ENCODE data around the gene MGAT5.

The MGAT5 gene

DNA sequence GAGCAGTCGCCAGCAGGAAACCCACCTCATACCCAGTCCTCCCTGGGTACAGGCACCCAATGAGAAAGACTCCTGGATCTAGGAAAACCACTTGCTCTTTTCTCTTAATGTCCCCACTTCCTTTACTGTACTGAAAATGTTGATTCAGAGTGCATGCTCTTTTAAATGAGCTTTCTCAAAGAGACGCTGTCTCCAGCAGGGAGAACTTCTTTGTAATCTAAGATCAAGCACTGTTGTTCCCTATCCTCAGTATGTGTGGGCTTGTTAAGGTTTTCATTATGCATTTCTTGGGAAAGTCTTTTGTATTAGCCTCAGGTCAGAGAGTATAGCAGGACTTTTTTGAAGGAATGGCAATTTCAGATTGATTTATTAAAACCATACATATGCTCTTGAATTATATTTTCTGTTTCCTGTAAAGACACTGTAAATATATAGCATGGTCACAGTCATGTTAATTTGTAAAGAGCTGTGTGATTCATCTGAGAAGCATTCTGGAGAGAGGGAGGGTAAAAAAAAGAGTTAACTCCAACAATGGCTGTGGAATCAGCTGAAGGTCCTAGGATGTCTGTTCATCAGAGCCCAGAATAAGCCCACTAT lies 178.1 kb downstream of the MGAT5 start:
- no peak for DNase-seq

DNA sequence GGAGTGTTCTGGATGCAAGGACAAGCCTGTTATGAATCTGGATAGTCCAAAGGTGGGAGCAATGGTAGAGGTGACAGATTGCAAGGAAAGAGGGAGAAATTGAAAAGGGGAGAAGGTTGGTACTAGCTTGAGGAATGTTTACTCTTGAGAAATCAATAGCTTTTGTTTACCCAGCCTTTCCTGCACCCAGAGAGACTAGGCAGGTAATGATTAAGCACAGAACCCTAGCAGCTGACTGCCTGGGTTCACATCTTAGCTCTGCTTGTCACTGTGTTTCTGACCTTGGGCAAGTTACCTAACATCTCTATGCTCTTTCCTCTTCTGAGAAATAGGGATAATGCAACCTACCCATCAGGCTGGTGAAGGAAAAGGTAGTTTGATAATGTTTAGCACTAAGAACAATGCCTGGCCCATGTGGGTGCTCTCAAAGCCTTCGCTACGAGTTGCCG lies 178.6 kb downstream of the MGAT5 start:
- no peak for DNase-seq

DNA sequence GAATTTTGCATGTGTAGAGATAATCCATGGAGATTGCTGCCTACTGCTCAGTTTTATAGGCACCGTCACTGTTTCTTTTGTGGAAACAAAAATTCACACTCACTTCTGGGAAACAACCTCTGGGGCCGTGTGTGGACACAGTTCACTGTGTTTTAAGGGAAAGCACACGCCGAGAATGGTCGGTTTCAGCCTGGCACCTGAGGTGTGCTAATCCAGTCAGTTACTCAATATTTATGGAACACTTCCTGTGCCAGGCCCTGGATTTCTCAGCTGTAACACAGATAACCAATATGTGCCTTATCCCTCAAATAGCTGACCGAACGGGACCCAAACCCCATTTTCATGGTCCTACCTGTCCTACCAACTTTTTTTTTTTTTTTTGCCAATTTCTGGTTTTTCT lies 179.6 kb downstream of the MGAT5 start:
- no peak for DNase-seq

DNA sequence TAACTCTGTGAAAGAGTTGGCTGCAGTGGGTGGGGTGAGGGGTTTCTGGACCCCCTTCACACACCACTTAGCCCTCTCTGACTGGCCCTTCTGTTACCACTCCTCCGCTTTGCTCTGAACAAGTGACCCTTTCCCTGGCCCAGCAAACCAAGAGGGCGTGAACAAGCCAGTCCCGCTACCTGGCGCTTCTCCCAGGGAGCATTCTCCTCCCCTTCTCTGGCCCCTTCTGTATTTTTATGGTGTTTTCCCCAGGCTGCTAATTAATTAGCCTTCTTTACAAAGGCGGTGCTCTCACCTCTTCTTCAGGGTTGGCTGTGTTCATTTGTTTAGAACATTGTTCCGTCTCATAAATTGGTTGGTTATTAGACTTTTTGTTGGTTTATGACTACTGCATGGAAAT lies 180.1 kb downstream of the MGAT5 start:
- DNase-seq: no peak

DNA sequence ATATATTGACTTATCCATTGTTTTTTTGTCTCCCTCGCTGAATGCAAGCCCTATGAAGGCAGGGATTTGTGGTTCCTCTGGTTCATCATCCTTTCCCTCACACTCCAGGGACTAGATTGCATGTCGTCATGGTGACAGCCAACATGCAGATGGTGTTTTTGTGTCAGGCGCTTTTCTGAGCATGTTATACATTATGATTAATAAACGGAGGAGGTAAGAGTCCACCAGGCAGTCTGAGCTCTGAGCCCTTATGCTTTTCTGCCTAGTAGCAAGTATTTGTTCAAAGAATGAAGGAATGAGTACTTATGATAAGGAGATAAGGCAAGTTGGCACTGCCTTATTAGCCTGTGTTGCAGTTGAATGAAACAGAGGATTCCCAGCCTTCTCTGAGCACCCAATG lies 181.6 kb downstream of the MGAT5 start:
- no peak for DNase-seq

DNA sequence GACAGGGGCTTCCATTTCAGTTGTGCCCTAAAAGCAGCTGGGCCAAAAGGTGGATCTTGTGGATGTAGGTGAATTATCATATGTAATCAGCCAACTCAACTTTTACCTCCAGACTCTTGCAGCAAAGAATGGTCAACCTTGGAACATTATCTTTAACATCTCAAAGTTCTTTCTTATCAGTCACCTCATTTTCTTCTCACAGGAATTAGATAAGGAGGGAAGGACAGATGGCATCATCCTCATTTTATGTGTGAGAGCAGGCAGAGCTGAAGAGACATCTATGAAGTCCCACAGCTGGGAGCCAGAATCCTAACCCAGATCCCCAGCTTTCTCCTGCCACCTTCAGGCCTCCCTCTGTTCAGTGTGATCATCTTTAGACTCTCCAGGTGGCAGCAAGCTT lies 182.1 kb downstream of the MGAT5 start:
- no peak for DNase-seq

DNA sequence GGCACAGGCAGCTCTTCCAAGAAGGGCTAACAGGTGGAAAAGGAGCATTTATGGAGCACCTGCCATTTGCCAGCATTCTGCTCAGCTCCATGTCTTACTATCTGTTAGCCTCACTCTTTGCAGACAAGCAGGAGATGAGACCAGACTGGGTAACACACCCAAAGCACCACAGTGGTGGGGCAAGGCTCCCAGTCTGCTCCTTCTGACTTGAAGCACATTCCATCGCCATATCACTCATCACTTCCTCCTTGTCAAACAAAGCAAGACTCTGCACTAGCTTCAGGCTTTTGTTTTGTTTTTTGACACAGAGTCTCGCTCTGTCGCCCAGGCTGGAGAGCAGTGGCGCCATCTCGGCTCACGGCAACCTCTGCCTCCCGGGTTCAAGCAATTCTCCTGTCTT lies 182.8 kb downstream of the MGAT5 start:
- DNase-seq: no peak

DNA sequence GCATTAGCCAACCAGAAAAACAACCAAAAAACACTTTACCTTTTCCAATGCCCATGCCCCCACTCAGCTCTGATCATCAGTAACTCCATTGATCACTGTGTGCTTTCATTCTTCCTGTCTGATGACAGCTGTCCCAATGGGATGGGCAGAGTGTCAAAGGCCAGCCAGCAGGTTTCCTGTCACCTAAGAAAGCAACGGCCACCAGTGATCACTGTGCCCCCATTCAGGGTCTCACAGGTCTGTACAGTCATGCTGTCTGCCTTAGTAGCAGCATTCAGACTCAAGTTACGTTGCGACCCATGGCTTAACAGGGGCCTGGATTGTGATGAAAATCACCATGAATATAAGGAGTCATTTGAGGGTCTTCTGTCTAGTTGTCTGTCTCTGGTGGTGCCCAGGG lies 184.5 kb downstream of the MGAT5 start:
- DNase-seq: no peak

DNA sequence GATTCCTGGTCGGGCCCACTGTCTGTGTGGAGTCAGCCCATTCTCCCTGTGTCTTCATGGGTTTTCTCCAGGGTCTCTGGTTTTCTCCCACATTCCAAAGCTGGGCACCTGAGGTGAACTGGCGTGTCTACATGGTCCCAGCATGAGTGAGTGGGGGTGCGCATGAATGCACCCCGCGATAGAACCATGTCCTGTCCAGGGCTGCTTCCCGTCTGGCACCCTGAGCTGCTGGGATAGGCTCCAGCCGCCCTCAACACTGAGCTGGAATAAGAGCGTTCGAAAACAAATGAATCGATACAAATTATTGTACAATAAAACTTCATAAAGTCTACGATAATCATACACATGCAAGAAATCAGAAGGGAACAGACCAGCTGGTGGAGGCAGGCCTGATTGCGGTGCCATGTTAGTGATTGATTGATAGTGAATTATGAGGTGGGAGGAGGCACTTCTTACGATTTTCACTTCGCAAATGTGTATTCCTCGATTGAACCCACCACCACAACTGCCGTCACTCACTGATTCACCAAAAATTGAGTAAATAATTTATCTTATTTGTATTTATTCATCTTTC lies 186.6 kb downstream of the MGAT5 start:
- no peak for DNase-seq

DNA sequence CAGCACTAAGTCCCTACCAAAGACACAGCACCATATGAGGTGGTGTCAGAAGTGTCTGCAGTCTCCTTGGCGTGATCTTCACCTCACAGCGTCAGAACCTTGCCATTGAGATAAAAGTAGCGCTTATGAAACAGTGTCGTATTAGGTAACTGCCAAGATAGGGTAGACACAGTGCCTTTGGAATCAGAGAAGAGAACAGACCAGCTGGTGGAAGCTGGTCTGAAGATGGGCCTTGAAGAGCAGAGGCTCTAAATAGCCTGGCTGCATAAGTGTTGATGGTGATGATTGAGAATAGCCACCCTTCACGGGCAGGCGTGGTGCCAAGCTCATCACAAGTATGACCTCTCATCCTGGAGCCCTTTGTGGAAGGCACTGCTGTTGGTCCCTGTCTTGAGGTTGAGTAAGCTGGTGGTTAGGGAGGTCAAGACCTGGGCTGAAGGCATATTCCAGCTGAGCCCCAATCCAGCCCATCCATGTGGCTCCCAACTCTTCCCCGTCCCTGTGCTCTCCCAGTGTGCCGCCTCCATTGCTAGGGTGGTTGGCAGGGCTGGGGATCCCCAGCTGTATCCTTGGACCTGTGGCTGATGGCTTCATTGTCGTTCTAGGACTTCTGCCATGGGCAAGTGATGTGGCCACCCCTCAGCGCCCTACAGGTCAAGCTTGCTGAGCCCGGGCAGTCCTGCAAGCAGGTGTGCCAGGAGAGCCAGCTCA lies 187.4 kb downstream of the MGAT5 start:
- DNase-seq: no peak

DNA sequence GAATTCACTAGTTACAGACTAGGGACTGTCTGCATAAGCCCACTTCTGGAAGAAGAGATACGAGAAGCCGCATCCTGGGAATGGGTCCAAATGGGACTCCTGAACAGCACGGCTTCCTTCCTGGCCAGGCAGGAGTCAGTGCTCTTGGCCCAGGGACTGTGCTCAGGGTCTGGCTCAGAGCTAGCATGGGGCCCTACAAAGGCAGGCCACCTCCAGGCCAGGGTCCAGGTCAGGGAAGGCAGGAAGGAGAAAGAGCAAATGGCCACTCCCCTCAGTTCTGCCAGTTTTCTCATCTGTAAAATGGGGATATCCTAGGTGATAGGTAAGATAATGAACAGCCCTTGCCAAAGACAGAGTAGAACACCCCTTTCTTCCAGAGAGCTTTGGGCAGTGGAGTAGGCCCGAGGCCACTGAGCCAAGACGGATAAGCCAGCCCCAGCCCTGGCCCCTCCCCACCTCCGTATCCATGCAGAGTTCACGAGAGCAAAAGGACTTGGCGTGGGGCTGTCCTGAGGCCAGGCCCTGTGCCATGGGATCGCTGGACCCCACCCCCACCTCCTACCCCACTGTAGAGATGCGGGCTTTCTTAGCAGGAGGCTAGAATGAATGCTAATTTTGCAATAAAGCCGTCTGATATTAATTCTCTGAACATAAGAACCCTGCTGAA lies 190.1 kb downstream of the MGAT5 start:
- no peak for DNase-seq

DNA sequence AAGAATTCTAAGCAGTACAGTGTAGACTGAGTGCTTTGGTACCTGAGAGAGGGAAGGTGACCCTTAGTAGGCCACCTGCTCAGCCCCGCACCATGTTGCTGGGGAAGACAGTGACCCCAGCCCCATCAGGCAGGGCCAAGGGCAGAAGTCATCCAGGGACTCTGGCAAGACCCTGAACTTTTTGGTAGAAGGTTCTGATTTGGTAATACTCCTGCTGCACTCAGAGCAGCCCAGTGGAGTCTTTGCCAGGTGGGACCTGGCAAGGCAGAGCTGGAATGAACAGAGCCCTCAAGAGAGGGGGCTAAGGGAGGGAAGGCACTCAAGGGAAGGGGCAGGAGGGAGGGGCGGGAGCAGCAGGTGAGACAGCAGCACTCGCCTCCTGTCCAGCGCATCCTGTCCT lies 191.2 kb downstream of the MGAT5 start:
- no peak for DNase-seq

DNA sequence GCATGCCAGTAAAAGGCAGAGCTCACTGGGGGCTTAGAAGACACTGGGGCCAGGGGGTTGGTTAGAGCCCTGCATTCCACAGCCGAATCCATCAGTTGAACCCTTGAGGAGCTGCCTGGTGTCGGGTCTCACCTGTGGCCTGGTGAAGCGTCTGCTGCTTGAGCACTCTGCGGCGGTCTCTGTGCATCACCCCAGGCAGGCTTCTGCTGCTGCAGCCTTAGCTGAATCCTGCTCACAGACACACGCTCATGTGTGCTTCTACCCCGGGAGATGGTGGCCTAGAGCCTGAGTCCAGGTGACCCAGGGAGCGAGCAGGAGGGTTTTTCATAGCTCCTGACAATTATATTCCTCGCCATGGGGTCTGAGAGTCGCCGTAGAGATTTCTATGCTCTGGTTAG lies 192.1 kb downstream of the MGAT5 start:
- no peak for DNase-seq

DNA sequence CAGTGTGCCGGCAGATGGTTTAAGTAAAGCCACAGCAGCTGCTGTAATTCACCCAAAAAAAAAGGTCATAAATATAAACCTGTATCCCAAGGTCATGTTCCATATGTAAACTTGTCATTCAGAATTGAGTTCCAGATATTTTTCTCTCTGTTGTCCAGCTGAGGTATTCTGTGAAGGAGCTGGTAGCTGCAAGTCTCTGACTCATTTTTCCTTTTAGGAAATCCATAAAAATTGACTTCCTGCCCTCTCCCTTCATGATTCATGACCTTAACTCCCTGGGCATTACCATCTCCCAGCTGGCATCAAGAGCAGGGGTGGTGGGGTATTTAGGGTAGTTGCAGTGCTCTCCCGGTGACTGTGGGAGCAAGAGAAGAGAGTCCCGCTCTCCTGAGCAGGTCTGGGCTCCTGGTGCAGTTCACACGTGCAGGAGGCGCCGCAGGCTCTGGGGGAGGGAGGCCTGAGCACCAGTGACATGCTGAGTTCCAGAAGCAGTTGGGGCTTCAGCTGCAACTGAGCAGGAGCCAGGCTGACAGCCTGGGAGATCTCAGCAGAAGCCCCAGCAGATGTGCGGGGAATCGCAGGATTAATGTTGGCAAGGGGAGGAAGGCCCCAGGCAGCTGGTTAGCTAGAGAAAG lies 192.6 kb downstream of the MGAT5 start:
- DNase-seq: no peak

DNA sequence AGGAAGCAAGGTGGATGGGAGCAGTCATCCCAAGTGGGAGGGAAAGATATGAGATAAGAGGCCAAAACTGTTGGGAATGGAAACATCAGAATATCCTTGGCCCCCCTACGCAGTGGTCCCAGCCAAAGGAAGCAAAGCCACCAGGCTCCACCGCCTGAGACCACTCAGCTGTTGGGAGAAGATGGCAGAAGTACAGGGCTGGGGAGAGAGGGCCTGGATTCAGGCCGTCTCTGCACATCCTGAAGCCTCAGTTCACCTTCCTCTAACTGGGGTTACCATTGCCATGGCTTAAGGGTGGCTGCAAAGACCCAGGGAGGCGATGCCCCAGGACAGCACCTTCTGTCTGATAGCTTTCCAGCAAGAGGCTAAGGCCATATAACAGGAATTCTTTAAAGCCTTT lies 193.8 kb downstream of the MGAT5 start:
- no peak for DNase-seq

DNA sequence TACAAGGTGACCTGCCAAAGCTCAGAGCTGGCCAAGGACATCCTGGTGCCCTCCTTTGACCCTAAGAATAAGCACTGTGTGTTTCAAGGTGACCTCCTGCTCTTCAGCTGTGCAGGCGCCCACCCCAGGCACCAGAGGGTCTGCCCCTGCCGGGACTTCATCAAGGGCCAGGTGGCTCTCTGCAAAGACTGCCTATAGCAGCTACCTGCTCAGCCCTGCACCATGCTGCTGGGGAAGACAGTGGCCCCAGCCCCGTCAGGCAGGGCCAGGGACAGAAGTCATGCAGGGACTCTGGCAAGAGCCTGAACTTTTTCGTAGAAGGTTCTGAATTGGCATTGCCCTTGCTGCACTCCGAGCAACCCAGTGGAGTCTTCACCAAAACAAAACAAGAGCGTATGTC lies 194.8 kb downstream of the MGAT5 start:
- no peak for DNase-seq

DNA sequence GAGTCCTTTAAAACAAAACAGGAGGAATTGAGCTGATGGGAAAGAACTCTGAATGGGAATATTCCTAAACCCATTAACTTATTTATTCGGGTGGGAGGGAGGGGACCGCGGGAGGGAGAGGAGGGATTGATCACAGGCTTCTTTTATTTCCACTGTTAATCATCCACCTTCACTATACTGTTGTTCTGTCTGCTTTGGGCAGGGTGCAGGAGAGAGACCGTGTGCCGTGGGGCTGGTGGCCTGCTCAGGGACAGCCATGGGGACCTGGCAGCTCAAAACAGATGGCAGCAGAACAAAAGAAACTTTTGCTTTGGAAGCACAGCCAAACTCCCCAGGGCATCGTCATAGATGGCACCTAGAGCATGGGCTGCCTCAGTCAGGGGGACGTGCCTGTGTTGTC lies 195.3 kb downstream of the MGAT5 start:
- no peak for DNase-seq

DNA sequence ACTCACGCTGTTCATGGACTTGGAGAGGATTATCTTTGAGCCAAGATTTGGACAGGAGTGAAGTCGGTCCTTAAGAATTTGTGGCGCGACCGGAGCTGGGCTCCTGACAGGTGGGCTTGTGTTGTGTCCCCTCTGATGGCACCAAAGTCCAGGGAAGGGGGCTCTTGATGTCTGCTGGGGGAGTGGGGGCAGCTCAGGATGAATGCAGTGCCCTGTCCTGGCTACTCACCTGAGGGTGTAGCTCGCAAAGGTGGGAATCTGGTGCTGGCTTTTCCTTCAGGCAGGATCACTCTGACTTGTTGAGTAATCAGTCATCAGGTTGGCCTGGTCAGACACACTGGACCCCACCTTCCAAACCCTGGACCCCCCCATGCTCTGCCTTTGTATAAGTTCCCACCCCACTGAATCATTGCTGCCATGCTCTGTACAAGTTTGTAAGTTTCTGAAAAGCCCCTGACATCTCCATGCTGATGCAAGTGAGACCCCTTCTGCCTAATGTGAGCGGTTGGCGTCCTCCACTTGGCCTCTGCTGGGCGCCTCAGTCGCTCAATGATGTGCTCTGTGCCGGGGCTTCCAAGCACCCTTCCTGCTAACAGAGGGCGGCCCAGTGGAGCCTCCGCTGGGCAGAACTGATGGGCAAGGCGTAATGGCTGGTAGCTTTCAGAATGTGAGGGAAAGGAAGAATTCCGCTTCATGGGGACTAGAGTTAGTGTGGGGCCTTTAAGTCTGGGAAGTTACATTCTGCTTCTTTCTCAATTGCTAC lies 196.1 kb downstream of the MGAT5 start:
- DNase-seq: no peak

DNA sequence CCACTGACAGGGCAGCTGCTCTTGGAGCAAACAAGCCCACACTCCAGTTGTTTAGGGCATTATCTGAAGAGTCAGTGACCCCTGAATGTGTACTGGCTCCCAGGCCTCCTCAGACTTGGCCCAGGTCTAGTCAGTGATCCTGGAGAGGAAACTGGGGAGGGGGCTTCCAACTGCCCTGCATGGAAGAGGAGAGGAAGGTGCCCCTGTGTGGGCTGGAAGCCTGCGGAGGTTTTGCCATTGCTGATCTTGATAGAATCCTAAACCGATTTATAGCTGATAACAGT lies 197.4 kb downstream of the MGAT5 start:
- no peak for DNase-seq

DNA sequence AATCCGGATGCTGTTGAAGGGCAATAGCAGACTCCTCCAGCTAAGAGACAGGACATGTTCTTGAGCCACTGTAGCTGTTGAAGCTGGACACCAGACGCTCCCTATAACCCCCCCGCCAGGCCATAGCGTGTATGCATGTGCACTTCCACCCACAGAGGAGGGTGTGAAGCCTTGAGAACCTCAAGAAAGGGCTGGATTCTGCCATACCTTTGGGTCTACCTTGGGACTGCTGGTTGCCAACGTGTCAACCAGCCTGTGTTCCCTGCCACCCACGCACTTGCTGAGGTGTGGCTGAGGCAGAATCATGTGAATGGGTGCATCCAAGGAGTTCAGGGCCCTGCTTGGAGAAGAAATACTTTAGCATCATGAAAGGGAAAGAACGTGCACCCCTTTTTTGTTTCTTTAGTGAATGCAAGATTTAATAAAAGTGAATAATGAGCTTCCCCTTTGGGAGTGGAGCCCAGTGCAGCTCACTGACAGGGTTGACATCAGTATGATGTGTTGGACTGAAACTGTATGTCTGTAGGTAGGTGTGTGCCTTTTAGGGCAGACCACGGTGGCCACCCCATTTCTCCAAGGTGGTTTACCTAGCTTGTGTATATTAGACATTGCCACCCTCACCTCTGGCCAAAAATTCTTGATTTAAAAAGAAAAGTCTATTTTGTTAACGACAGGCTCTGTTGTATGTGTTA lies 198.3 kb downstream of the MGAT5 start:
- DNase-seq: no peak

DNA sequence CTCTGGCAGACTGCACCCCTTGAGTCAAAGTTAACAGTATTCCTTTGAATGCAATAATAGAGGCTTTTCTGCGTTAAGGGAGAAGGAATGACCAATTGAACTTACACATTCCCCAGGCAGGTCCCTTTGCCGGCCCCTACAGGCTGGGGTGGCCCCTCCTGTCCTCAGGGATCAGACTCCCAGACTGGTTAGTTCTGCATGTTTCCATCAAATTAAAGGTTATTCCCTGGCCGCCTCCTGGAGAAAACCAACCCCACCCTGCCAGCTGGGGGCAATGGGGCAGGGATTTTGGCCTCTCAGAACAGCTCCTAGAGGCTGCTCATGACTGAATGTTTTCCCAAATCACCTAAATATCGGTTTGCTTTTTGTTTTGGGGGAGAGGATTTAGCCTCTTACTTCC lies 199.6 kb downstream of the MGAT5 start:
- DNase-seq: no peak

DNA sequence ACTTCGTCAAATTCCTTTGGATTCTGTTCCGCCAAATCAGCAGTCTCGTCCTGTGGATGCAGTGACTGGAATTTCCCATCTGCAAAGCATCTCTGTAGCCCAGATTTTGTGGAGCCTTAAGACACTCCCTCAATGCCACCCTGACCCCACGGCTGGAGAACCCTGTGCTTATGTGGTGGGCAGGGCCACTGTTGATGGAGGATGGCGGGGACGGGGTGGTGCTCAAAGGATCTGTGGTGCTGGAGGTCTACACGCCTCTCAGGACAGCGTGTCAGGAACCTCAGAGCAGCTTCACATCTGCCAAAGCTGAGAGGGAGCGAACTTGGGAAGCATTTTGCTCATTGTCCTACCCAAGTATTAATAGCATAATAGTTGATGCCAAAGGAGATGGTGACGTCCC lies 200.1 kb downstream of the MGAT5 start:
- DNase-seq: no peak

DNA sequence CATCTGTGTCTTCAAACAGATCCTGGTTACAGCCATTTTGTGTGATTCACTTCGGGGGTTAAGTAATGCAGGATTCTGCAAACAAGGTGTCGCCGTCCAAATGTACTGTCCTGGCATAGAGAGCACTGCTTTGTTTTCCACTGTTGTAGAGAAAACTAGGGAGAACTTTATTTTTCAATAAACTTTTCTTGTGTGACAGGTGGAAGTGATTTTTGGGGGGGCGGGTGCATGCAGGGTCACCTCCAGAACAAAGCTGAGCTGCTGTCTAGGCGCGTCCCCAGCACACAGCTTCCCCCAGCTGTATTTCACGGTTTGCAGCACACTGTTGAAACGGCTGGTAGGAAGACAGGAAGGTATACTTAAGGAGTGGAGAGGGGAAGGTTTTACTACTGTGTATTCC lies 200.6 kb downstream of the MGAT5 start:
- DNase-seq: no peak
